HG03196 (cell line): Measurements from ENCODE around the gene MX1.

ENCODE experiments used
- ATAC-seq: cut with Tn5 transposase; IDR thresholded peaks from one replicate; pipeline ENCODE4 v1.9.1; 2021; ENCODE audit not compliant: unreplicated experiment

The MX1 gene

GRCh38 chr21:41488080-41488479 lies 62.0 kb downstream of the MX1 start:
- no peak for ATAC-seq

- ATAC-seq: no peak
These were observed 63.3 kb downstream of the MX1 start for GRCh38 chr21:41489329-41489728.

DNA sequence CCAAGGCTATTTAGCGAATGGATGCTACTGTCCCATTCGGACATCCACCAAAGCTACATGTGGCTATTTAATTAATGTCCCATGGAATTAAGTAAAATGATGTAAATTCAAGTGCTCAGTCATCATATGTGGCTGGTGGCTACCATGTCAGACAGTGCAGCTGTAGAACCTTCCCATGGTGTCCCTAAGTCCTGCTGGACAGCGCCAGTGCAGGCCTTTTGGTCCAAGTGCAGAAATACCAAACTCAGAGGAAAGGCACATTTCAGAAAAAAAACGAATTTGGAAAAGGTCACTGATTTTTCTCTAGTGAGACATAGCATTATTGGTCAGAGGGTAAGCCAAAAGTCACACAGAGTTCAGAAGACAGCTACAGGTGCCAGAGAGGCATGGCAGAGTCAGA lies 64.3 kb downstream of the MX1 start:
- no peak for ATAC-seq

GRCh38 chr21:41491412-41491811 lies 65.4 kb downstream of the MX1 start:
- ATAC-seq: no peak

DNA sequence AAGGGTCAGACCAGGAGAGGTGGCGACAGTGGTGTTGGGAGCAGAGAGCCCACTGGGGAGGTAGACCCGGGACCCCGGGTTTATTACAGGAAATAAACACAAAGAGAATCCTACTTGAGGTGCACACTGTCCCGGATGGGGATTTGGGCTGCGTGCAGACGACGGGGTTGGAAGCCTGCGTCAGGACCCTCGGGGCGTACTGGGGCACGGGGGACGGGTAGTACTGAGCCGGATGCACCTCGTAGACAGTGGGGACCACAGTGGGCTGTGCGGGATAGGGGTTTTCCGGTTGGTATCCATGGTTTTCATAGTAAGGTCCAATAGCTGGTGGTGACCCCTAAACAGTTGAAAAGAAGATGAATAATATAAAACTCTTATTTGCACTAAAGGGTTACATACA lies 68.2 kb downstream of the MX1 start:
- no peak for ATAC-seq

GRCh38 chr21:41497008-41497407 lies 71.0 kb downstream of the MX1 start:
- ATAC-seq: no peak

GRCh38 chr21:41497788-41498187 lies 71.7 kb downstream of the MX1 start:
- no peak for ATAC-seq

DNA sequence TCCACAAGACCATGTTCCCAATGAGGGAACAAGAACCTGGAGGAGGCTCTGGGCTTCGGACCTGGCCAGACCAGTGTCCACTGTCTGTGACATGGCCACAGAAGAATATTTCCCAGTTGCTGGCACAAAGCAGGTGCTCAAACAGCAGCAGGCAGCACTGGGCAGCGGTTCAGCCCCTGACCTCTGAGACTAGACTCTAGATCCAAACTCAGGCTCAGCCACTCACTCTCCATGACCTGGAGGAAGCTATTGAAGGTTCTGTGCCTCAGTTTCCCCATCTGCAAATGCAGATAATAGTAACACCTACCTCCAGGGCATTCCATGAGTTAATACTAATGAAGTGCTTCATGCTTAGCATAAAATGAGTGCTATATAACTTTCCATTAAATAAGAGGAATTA lies 73.9 kb downstream of the MX1 start:
- no peak for ATAC-seq

DNA sequence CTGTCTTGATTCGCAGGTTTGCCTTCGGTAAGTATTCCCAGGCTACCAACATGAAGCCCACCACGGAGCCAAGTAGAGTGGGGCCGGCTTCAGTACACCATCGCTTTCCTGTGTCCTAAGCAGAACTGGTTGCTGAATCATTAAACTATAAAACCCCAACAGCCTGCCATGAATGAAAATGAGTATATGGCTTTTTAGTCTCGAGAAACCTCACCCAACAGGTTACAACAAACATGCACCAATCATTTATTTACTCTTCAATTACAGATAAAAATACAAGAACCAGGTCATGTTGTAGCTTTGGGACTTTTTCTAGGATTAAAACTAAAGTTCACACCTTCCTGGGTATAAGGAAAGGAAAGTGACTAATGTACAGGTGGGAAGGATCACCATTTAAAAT lies 74.3 kb downstream of the MX1 start:
- ATAC-seq: no peak

- no peak for ATAC-seq
These were observed 74.9 kb downstream of the MX1 start for GRCh38 chr21:41500931-41501381.

GRCh38 chr21:41501919-41502318 lies 75.9 kb downstream of the MX1 start:
- no peak for ATAC-seq

- no peak for ATAC-seq
These were observed 77.3 kb downstream of the MX1 start for GRCh38 chr21:41503331-41503730.

DNA sequence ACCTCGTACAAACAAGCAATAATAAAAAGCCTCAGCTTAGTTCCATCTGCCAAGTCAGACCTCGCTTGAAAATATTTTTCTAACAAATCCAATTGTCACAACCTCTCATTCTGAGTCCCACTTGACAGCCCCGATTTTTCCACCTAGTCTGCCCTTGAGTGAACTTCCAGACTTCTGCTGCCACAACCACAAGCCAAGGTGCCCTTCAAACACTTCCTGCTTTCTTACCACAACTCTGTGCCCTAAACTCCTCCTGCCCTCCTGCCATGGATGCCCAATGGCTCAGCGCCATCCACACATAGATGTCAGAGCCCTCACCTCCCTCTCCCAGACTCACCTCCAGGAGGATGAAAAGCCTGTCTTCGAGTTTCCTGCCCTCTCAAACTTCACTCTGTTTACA lies 78.0 kb downstream of the MX1 start:
- no peak for ATAC-seq

DNA sequence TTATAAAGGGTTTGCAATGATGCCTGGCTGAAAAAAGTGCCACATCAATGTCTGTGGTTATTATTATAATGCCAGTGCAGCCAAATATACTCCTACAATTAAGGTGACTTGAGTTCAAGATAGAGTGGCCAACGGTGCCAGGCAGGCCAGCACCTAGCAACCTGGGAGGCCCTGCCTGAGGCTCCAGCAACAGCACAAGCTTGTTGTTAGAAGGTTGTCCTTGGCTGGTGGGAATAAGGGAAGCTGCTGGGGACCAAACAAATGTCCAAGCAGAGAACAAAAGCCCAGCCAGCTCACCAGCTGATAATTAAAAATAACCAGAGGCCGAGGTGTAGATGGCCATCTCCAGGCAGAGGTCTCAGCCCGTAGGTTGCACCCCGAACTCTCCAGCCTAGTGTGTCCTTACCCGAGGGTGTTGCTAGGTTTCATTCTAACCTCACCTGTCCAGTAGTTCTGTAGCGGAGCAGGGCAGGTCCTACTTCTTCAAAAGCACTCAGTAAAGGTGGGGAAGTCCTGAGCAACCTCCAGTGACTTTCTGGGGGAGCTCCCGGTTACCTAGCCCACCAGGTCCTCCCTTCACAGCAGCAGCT lies 80.1 kb downstream of the MX1 start:
- no peak for ATAC-seq

- no peak for ATAC-seq
These were observed 80.8 kb downstream of the MX1 start for GRCh38 chr21:41506611-41507520.

DNA sequence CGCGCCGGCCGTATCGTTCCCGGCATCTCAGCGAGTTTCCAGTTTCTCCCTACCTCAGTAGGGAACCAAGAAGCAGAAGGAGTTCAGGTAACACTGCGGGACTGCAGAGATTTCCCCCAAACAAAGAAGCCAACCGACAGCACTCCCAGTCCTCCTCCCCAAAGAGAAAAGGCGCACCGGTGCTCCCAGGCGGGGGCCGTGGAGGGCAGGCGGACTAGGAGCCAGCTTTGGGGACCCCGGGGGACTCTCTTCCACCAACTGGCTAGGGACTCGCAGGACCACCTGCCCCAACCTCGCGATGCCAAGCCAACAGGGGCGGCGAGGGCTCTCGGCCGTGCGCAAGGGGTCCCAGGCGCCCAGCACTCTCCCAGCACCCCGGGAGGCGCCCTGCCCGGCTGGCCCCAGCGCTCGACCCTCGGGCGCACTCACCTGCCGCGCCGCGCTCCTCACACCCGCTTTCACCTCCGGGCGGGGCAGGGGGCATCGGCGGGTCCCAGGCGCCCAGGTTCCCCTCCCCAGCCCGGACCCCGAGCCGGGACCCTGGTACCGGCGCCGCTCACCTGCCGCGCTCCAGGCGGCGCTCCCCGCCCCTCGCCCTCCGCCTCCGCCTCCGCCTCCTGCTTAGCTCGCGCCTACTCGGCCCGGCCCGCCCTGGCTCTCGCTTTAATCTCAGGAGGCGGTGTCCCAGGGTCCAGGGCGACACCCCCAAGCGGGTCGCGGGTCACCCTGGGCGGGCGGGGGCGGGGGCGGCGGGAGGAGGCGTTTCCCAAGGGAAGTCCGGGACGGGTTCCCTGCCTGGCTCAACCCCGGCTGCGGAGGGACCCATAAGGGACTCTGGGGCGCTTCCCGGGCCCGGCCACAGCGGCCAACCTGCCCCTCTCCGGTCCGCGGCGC lies 81.7 kb downstream of the MX1 start, which contains the start of gene TMPRSS2:
TSS of gene TMPRSS2 (minus strand) at position 638 of the 894 bp plus-strand sequence. CDS start 10,025 bp downstream, outside the sequence.
- ATAC-seq: no peak

- no peak for ATAC-seq
These were observed 82.5 kb downstream of the MX1 start for GRCh38 chr21:41508415-41509144.
